ENCODE data around the gene EXOC3L1.

The EXOC3L1 gene

GRCh38 chr16:67148221-67148620 lies 41.7 kb downstream of the EXOC3L1 start:
- no peak for DNase-seq (ENCODE audit: low read depth)

GRCh38 chr16:67147437-67148140 lies 42.3 kb downstream of the EXOC3L1 start:
- no peak for DNase-seq (ENCODE audit: low read depth)

GRCh38 chr16:67146523-67147357 lies 43.2 kb downstream of the EXOC3L1 start:
- DNase-seq (ENCODE audit: low read depth) = no peak

- DNase-seq (ENCODE audit: low read depth) = no peak
Measured at GRCh38 chr16:67145746-67146145, 44.2 kb downstream of the EXOC3L1 start.

GRCh38 chr16:67144943-67145342 lies 45.0 kb downstream of the EXOC3L1 start:
- no peak for DNase-seq (ENCODE audit: low read depth)

GRCh38 chr16:67142342-67142741 lies 47.6 kb downstream of the EXOC3L1 start:
- no peak for DNase-seq (ENCODE audit: low read depth)

- DNase-seq (ENCODE audit: low read depth) = no peak
Measured at GRCh38 chr16:67141391-67141790, 48.5 kb downstream of the EXOC3L1 start.

- DNase-seq (ENCODE audit: low read depth) = no peak
Measured at GRCh38 chr16:67137605-67138004, 52.3 kb downstream of the EXOC3L1 start.
